Ovary (tissue), 9 donors: ENCODE measurements around the gene SETDB1. TPM values are rescaled to one million over a fixed set of nuclear protein-coding genes. Genes with fewer than 3 reads are reported as not detected.

Source experiments
- DNase-seq, 5 donors: peaks; one replicate each; pipeline ENCODE4 v3.0.0-alpha.2; 2019 to 2020
- H3K27ac ChIP-seq, 2 donors: fragments of 200-600 bp; one replicate each; pipeline versions ENCODE4 v1.5.1 to v1.8.0; 2019 to 2022
- H3K27me3 ChIP-seq: fragments of 200-600 bp; one replicate; pipeline ENCODE4 v1.8.0; 2022
- H3K36me3 ChIP-seq: fragments of 200-600 bp; sonication (generic); one replicate; pipeline ENCODE4 v1.5.1; 2019
- H3K4me1 ChIP-seq: one replicate; pipeline ENCODE4 v1.8.1; 2013; ENCODE audit warnings: mild to moderate bottlenecking, moderate library complexity; ENCODE audit not compliant: insufficient read depth
- H3K4me3 ChIP-seq: fragments of 200-600 bp; sonication (generic); one replicate; pipeline ENCODE4 v1.5.1; 2017
- H3K9me3 ChIP-seq, 2 donors: fragments of 200-600 bp in 1 of 2; sonication (generic) in 1 of 2; one replicate each; pipeline versions ENCODE4 v1.5.1 to v1.8.1; 2013 to 2019; ENCODE audit warnings: mild to moderate bottlenecking in 1 of 2, moderate library complexity in 1 of 2
- CTCF ChIP-seq, 3 donors: fragments of 450-650 bp in 2 of 3; fragments of 200-600 bp in 1 of 3; IDR thresholded peaks; one replicate each; pipeline versions ENCODE4 v1.5.1 to v1.8.0; 2016 to 2022; ENCODE audit warnings: antibody characterized with exemption in 3 of 3, mild to moderate bottlenecking in 1 of 3
- EP300 ChIP-seq: sonication (generic); formaldehyde crosslinking; IDR thresholded peaks from one replicate; pipeline ENCODE4 v1.6.1; 2017; ENCODE audit warnings: antibody characterized with exemption
- POLR2A ChIP-seq: fragments of 450-650 bp; IDR thresholded peaks from one replicate; pipeline ENCODE4 v1.6.1; 2017; ENCODE audit warnings: antibody characterized with exemption, mild to moderate bottlenecking, moderate library complexity
- WGBS, 3 donors: extraction: QIAGEN DNeasy Blood & Tissue Kit in 1 of 3; methylation state at CpG; one replicate each; pipeline versions ENCODE4 v1.1.5 to v1.1.7; 2013 to 2017; 5-methylcytosine and 5-hydroxymethylcytosine counted together
- intact Hi-C, 4 donors: fragments of 100-400 bp; cut with DNase I; formaldehyde crosslinking; loops; one replicate each; pipeline versions ENCODE4 v1.11.0 to v1.15.1; 2022 to 2023
- polyA plus RNA-seq, 2 donors: library from polyadenylated mRNA; stranded (reverse); fragments of 200-250 nt in 1 of 2; fragments of 350-450 nt in 1 of 2; fragmentation: Illumina TruSeq in 1 of 2; extraction: RNeasy Lipid Tissue Mini Kit (QIAGEN cat#74804) in 1 of 2; gene quantifications; one replicate each; pipeline ENCODE4 v1.2.3, GENCODE V29; 2013 to 2014
- total RNA-seq, 7 donors: library from RNA; depleted of rRNA in 2 of 7; stranded (reverse); fragments of >200 nt in 2 of 7; fragmentation: NEBNext Ultra II Directional in 3 of 7; extraction: Animal tissue kit (Norgen Biotek cat#: 25700) in 3 of 7; gene quantifications; one replicate each; pipeline versions ENCODE4 v1.1.0 to v1.2.4, GENCODE V29; 2016 to 2023
- donor health status: DM: no; HTN: no; CAD: no; lungs with moderate emphysema.
- donor health status: DM: no; HTN: no; CAD: no.
- donor health status: Bipolar disorder and iron deficiency.
- donor health status: DM: yes; HTN: yes; CAD: no.
- donor health status: DM: no; HTN: no; CAD: no.
- donor health status: DM: yes; HTN: yes; CAD: no.

SETDB1 gene
- total and polyA plus RNA-seq, 9 donors, result 21.9 to 49.4 (median 40.9) TPM

GRCh38 chr1:151007853-151008243, 81.7 kb downstream of the SETDB1 start:
- intact Hi-C loops, result no loop called here
- TF ChIP-seq EP300 (no peak), POLR2A (no peak), CTCF (IDR thresholded peaks at IDR 0.05) (no peak)
- H3K27ac ChIP-seq, result peak overlapping the region; percentile 14 to 86
- H3K4me1 ChIP-seq, result peaks cover 6% of the 10 kb centered on the region
- H3K27me3 ChIP-seq, result no peaks in the 10 kb centered on the region
- no peaks in the 10 kb centered on the region for H3K36me3 ChIP-seq
- 3 to 8% (median 6%) methylated on average over 4 of the region's 4 CpGs for WGBS, 3 donors
- H3K4me3 ChIP-seq, result peak overlapping the region; percentile 74
- DNase-seq, result no peak
- no peaks in the 10 kb centered on the region for H3K9me3 ChIP-seq

DNA sequence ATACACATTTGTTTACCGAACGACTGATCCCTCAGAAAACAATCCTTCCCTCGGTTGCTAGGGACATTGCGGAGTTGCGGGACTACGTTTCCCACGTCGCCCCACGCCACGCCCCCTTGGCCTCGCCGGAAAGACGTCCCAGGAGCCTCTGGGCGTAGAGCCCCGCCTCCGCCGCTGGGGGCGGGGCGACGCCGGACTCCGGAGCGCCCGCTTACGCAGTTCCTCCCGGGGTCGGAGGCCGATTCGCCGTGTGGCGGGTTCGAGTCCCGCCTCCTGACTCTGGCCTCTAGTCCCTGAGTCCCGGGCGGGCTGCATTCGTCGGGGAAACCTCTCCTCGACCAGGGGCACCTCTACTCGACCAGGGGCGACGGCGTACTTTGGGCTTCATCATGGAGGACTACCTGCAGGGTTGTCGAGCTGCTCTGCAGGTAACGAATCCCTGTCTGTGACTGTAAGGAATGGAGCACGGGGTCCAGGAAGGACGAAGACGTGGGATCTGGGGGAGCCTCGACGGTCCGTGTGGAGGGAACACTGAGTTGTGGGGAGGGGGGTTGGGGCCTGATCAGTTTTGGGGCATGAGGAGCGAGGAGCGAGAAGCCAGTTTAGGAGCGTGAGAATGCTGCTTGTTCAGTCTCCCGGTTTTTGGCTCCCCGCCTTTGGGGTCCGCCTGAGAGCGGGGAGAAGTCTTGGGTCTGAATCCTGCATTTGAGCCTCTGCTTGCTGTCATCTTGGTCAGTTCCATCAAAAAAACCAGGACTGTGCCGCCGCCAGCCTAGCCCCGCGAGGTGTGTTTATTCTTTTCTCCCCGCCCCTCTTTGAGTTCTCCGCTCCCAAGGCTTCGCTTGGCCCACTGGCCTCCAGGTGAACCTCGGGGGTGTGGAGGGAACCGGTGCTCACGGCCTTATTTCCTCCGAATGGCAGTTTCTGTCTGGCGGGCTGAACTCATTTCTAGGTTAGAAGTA, 82.4 kb downstream of the SETDB1 start, which contains the start of gene PRUNE1:
PRUNE1 (plus strand) TSS at position 206 of the 962 bp plus-strand sequence; CDS start at position 390, 184 bp downstream.
- DNase-seq, result peak; percentile 96 to 99 (median 98)
- intact Hi-C loops, result no loop called here
- TF ChIP-seq EP300 (no peak), CTCF (IDR thresholded peaks at IDR 0.05) (peak in 2 of 3 donors; percentile 6 to 22), POLR2A (peak; percentile 74)
- no peaks in the 10 kb centered on the region for H3K9me3 ChIP-seq
- peak within 1 kb of the TSS; percentile 72 to 86 for H3K27ac ChIP-seq
- peak within 1 kb of the TSS; percentile 74 for H3K4me3 ChIP-seq
- WGBS, 3 donors, result 1% methylated on average over 58 to 69 of the region's 69 CpGs
- peaks cover 5% of the 10 kb centered on the region for H3K4me1 ChIP-seq
- H3K27me3 ChIP-seq, result no peaks in the 10 kb centered on the region
- no peaks in the 10 kb centered on the region for H3K36me3 ChIP-seq

- no peak for DNase-seq
- WGBS, 3 donors, result 29 to 31% (median 29%) methylated on average over 3 of the region's 3 CpGs
- intact Hi-C loops, result no loop called here
- Histone ChIP-seq H3K4me1 (peaks cover 5% of the 10 kb centered on the region), H3K27ac (peak overlapping the region in 1 of 2 donors; percentile 86), H3K36me3 (no peaks in the 10 kb centered on the region), H3K4me3 (peak overlapping the region; percentile 74), H3K9me3 (no peaks in the 10 kb centered on the region), H3K27me3 (no peaks in the 10 kb centered on the region)
- TF ChIP-seq EP300 (no peak), CTCF (IDR thresholded peaks at IDR 0.05) (no peak), POLR2A (no peak)
These were observed 83.0 kb downstream of the SETDB1 start for GRCh38 chr1:151009206-151009587.

- 94 to 95% (median 95%) methylated on average over 8 of the region's 8 CpGs for WGBS, 3 donors
- TF ChIP-seq CTCF (IDR thresholded peaks at IDR 0.05) (no peak), POLR2A (no peak), EP300 (no peak)
- H3K27me3 ChIP-seq, result no peaks in the 10 kb centered on the region
- H3K4me3 ChIP-seq, result no peak overlapping the region
- H3K9me3 ChIP-seq, result no peaks in the 10 kb centered on the region
- no peak overlapping the region for H3K27ac ChIP-seq
- intact Hi-C loops, result no loop called here
- no peak for DNase-seq
- H3K36me3 ChIP-seq, result no peaks in the 10 kb centered on the region
- peaks cover 1% of the 10 kb centered on the region for H3K4me1 ChIP-seq
These were observed 83.6 kb downstream of the SETDB1 start for GRCh38 chr1:151009674-151010345.
